Sigmoid colon (tissue), 4 donors: ENCODE data around the gene SNCB.

Experiments
- POLR2A ChIP-seq, 2 donors: fragments of 450-650 bp; IDR thresholded peaks; one replicate each; pipeline ENCODE4 v1.6.1; 2016; ENCODE audit warnings: antibody characterized with exemption in 2 of 2, mild to moderate bottlenecking in 2 of 2, moderate library complexity in 2 of 2
- POLR2AphosphoS5 ChIP-seq, 4 donors: sonication (generic); formaldehyde crosslinking; IDR thresholded peaks; one replicate each; pipeline ENCODE4 v1.6.1; 2017; ENCODE audit warnings: antibody characterized with exemption in 4 of 4
- TF ChIP-seq, protein P1 (sequence below), 4 experiments: fragments of 450-650 bp in 3 of 4; fragments of 200-600 bp in 1 of 4; IDR thresholded peaks; one replicate each; pipeline ENCODE4 v1.5.1; 2016 to 2019; ENCODE audit warnings: antibody characterized with exemption in 4 of 4, mild to moderate bottlenecking in 3 of 4, moderate library complexity in 2 of 4

DNA sequence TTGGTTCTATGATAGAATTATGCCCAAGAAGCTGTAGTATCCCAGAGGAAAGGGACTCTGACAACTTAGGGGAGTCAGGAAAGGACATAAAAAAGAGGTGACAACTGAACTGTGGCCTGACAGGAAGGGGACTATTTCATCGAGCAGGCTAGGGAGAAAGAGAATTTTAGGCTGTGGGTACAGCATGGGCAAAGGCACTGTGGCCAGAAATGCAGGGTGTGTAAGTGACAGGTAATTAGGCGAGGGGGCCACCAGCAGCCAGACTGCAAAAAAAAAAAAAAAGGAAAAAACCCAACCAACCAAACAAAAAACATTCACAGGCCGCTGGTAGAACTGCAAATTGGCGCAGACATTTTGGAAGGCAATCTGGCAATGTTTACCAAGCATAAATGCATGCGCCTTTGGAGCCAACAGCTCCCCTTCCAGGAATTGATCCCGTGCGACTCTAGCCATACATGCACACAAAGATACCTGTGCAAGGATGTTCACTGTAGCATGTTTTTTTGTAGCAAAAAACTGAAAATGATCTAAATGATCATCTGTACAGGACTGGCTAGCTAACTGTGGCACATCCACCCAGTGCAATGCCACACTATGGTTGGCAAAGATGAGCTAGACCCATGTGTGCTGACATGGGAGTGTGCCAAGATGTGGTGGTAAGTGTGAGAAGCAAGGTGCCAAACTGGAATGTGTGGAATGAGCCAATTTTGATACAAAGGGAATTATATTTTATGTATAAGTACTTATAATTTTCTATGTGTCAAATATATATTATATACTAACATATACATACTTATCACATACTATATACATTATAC is 1.3 kb upstream of the SNCB start:
- TF ChIP-seq POLR2A (IDR thresholded peaks at IDR 0.05) = no peak
- no peak for TF ChIP-seq POLR2AphosphoS5 (IDR thresholded peaks at IDR 0.05)
- TF ChIP-seq, protein P1, sequence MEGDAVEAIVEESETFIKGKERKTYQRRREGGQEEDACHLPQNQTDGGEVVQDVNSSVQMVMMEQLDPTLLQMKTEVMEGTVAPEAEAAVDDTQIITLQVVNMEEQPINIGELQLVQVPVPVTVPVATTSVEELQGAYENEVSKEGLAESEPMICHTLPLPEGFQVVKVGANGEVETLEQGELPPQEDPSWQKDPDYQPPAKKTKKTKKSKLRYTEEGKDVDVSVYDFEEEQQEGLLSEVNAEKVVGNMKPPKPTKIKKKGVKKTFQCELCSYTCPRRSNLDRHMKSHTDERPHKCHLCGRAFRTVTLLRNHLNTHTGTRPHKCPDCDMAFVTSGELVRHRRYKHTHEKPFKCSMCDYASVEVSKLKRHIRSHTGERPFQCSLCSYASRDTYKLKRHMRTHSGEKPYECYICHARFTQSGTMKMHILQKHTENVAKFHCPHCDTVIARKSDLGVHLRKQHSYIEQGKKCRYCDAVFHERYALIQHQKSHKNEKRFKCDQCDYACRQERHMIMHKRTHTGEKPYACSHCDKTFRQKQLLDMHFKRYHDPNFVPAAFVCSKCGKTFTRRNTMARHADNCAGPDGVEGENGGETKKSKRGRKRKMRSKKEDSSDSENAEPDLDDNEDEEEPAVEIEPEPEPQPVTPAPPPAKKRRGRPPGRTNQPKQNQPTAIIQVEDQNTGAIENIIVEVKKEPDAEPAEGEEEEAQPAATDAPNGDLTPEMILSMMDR (IDR thresholded peaks at IDR 0.05) = no peak
